ENCODE measurements around the gene KRTAP12-1.

GRCh38 chr21:44636209-44637017 is 45.5 kb downstream of the KRTAP12-1 start:
- TF ChIP-seq CTCF (conservative IDR thresholded peaks at IDR 0.05) (no peak), EZH2 (IDR thresholded peaks at IDR 0.05; ENCODE audit: low read depth) (no peak)
